RWPE2 (cell line): Measurements from ENCODE around the gene DRC1.

Experiments
- ATAC-seq: fragments of 200-7000 bp; cut with Tn5 transposase; 3 replicates; pipeline ENCODE4 v1.9.1; 2021; ENCODE audit warnings: low read depth
- DNase-seq: peaks from one replicate; pipeline ENCODE4 v3.0.0-alpha.2; 2020; ENCODE audit warnings: low spot score
- H3K27ac ChIP-seq: fragments of 450-650 bp; 2 replicates; pipeline ENCODE4 v1.5.1; 2017; ENCODE audit warnings: mild to moderate bottlenecking; ENCODE audit not compliant: poor library complexity, severe bottlenecking
- H3K27me3 ChIP-seq: fragments of 250-450 bp; sonication (Bioruptor Pico); 2 replicates; pipeline ENCODE4 v1.5.1; 2021; ENCODE audit warnings: mild to moderate bottlenecking, moderate library complexity; ENCODE audit not compliant: insufficient read depth, poor library complexity, severe bottlenecking
- H3K36me3 ChIP-seq: fragments of 250-450 bp; sonication (Bioruptor Pico); 2 replicates; pipeline ENCODE4 v1.5.1; 2020; ENCODE audit warnings: low read depth, mild to moderate bottlenecking, moderate library complexity
- H3K4me1 ChIP-seq: fragments of 250-450 bp; sonication (Bioruptor Pico); 2 replicates; pipeline ENCODE4 v1.5.1; 2021; ENCODE audit warnings: mild to moderate bottlenecking, moderate library complexity; ENCODE audit not compliant: insufficient read depth, poor library complexity, severe bottlenecking
- H3K4me3 ChIP-seq: fragments of 250-450 bp; sonication (Bioruptor Pico); 2 replicates; pipeline ENCODE4 v1.5.1; 2021; ENCODE audit warnings: mild to moderate bottlenecking, moderate library complexity; ENCODE audit not compliant: severe bottlenecking
- H3K9me3 ChIP-seq: fragments of 250-450 bp; sonication (Bioruptor Pico); 2 replicates; pipeline ENCODE4 v1.5.1; 2021; ENCODE audit warnings: mild to moderate bottlenecking, moderate library complexity; ENCODE audit not compliant: severe bottlenecking
- TF ChIP-seq, protein P1 (sequence below): fragments of 450-650 bp; IDR thresholded peaks from one replicate; pipeline ENCODE4 v1.5.1; 2017; ENCODE audit warnings: mild to moderate bottlenecking, moderate library complexity; ENCODE audit not compliant: poor library complexity, severe bottlenecking

Gene DRC1

DNA sequence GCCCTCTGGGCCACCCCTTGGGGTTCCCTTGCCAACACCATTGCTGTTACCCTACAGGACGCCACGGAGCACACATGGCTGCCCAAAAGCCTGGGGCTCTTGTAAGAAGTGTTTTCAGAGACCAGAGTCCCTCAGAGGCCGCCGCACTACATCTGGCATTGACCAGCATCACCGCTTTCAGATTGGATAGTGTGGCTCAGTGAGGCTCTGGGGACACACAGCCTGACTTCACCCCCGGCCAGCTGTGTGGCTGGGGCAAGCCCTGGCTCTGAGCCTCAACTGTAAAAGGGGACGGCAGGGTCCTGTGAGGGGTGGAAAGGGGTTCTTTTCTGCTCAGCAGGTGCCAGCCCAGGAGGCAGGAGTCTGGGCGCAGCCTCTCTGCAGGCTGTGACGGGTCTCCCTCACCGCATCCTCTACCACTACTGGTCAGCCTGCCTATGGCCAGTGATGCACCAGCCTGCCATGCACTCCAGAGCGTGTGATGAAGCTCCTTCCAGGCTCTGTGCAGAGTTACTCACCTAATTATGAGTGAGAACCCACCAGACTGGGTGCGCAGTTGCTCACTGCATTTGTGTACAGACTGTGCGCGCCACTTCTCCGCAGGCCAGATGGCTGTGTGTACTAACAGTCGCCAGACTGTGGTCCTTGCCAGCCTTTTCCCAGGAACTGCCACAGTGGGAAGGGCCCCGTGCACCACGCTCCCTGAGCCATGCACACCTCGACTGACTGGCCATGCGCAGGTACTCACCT lies 86.9 kb downstream of the DRC1 start:
- Histone ChIP-seq H3K9me3 (no peaks in the 10 kb centered on the region), H3K27ac (no peak overlapping the region), H3K36me3 (no peaks in the 10 kb centered on the region), H3K27me3 (no peaks in the 10 kb centered on the region), H3K4me1 (no peaks in the 10 kb centered on the region), H3K4me3 (no peak overlapping the region)
- ATAC-seq (no peak), DNase-seq (no peak)
- TF ChIP-seq, protein P1, sequence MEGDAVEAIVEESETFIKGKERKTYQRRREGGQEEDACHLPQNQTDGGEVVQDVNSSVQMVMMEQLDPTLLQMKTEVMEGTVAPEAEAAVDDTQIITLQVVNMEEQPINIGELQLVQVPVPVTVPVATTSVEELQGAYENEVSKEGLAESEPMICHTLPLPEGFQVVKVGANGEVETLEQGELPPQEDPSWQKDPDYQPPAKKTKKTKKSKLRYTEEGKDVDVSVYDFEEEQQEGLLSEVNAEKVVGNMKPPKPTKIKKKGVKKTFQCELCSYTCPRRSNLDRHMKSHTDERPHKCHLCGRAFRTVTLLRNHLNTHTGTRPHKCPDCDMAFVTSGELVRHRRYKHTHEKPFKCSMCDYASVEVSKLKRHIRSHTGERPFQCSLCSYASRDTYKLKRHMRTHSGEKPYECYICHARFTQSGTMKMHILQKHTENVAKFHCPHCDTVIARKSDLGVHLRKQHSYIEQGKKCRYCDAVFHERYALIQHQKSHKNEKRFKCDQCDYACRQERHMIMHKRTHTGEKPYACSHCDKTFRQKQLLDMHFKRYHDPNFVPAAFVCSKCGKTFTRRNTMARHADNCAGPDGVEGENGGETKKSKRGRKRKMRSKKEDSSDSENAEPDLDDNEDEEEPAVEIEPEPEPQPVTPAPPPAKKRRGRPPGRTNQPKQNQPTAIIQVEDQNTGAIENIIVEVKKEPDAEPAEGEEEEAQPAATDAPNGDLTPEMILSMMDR: no peak

DNA sequence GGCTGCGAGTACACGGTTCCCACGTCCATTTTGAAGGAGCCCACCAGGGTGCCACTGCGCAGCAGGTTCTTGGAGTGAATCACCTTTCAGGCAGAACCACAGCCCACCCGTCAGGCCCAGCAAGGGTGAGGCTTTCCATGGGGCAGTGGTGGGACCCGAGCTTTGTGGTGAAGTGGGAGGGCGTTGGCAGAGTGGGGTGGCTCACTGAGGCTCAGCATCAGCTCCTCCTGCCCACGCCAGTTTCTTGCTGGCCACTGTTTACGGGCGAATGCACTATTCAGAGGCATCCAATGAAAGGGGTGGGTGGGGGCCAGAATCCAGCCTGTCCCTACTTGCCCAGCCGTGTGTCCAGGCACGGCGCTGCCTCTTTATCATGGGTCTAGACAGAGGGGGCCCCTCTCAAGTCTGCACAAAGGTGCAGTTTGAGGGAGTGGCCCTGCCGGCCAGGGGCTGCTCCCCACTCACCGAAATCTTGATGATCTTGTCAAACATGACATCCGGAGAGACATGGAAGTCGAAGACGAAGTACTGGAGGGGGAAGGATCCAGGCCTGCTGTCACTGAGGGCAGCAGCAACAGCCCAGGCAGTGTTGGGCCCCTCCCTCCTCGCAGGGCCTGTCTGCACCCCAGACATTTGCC lies 87.6 kb downstream of the DRC1 start:
- no peak overlapping the region for H3K4me3 ChIP-seq
- no peaks in the 10 kb centered on the region for H3K27me3 ChIP-seq
- TF ChIP-seq, protein P1: no peak
- ATAC-seq: peak; percentile 24; the same call in 1 of the 3 replicates
- H3K36me3 ChIP-seq: no peaks in the 10 kb centered on the region
- H3K4me1 ChIP-seq: no peaks in the 10 kb centered on the region
- DNase-seq: no peak
- no peaks in the 10 kb centered on the region for H3K9me3 ChIP-seq
- H3K27ac ChIP-seq: no peak overlapping the region

GRCh38 chr2:26491563-26492167 lies 89.9 kb downstream of the DRC1 start:
- DNase-seq: no peak
- TF ChIP-seq, protein P1: no peak
- Histone ChIP-seq H3K4me3 (no peak overlapping the region), H3K27ac (no peak overlapping the region), H3K9me3 (no peaks in the 10 kb centered on the region), H3K27me3 (no peaks in the 10 kb centered on the region), H3K4me1 (no peaks in the 10 kb centered on the region), H3K36me3 (no peaks in the 10 kb centered on the region)
- no peak for ATAC-seq

GRCh38 chr2:26492749-26493515 lies 91.2 kb downstream of the DRC1 start:
- ATAC-seq: no peak
- no peak for DNase-seq
- Histone ChIP-seq H3K27ac (no peak overlapping the region), H3K4me3 (no peak overlapping the region), H3K36me3 (no peaks in the 10 kb centered on the region), H3K9me3 (no peaks in the 10 kb centered on the region), H3K27me3 (no peaks in the 10 kb centered on the region), H3K4me1 (no peaks in the 10 kb centered on the region)
- TF ChIP-seq, protein P1: no peak
